Measurements from ENCODE around the gene MICB.

The MICB gene

DNA sequence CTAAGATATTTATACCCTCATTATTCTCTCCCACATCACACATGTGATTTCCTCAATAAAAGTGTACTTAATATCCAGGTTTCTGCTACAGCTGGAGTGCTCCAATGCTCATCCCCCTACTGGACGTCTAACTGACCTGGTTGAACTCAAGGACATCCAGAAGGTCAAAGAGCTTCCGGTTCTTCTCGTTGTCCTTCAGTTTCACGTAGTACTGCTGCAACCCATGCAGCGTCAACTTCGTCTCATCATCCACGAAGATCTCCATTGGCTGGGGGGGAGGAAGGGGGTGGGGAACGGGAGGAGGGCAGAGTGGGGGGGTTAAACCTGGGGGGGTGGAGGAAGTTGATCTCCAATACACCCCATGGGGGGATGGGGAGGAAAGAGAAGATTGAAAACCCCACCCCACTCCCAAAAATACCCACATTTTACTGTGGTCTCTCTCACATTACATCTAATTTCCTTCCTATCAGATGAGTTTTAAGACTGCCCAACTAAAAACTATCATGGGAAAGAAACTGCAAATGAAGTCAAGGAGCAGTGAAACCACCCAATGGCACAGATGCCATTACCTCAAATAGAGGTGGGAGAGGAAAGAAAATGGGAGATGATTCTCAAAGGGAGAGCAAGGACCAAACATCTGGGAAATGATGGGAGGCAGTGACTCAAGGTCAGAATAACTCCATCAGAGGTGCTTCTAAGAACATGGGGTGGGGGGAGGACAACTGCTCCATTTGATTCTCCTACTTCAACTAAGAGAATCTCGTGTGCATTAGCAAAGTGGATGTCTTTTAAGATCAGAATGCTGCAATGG, 34.9 kb downstream of the MICB start:
- Histone ChIP-seq H3K27ac (ENCODE audit: low read depth, low read length) (no peak overlapping the region), H3K4me3 (ENCODE audit: low read depth, low read length) (no peak overlapping the region), H3K9ac (ENCODE audit: low read depth, low read length) (no peak overlapping the region), H3K27me3 (ENCODE audit: control insufficient read depth, insufficient read depth, low read length) (no peaks in the 10 kb centered on the region), H3K9me3 (ENCODE audit: control insufficient read depth, insufficient read depth, low read length) (no peaks in the 10 kb centered on the region), H3K36me3 (ENCODE audit: control insufficient read depth, insufficient read depth, low read length) (peaks cover 85% of the 10 kb centered on the region), H3K4me1 (ENCODE audit: control insufficient read depth, insufficient read depth, low read length) (no peaks in the 10 kb centered on the region)

DNA sequence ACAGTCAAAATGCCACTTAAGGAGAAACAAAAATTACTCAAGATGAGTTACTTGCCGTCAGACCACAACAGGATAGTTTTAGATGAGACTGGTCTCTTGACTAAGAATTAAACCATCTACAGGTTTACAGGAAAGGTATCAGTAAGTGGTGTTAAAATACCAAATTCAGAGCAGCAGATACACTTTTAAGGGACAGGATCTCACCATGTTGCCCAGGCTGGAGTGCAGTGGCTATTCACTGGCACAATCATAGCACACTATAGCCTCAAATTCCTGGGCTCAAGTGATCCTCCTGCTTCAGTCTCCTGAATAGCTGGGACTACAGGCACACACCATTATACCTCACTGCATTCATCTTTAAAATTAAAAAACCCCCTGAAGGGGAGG, 35.5 kb downstream of the MICB start:
- peaks cover 91% of the 10 kb centered on the region for H3K36me3 ChIP-seq (ENCODE audit: control insufficient read depth, insufficient read depth, low read length)
- H3K4me3 ChIP-seq (ENCODE audit: low read depth, low read length), result no peak overlapping the region
- H3K9ac ChIP-seq (ENCODE audit: low read depth, low read length), result no peak overlapping the region
- H3K27ac ChIP-seq (ENCODE audit: low read depth, low read length), result no peak overlapping the region
- no peaks in the 10 kb centered on the region for H3K9me3 ChIP-seq (ENCODE audit: control insufficient read depth, insufficient read depth, low read length)
- H3K4me1 ChIP-seq (ENCODE audit: control insufficient read depth, insufficient read depth, low read length), result no peaks in the 10 kb centered on the region
- H3K27me3 ChIP-seq (ENCODE audit: control insufficient read depth, insufficient read depth, low read length), result no peaks in the 10 kb centered on the region

DNA sequence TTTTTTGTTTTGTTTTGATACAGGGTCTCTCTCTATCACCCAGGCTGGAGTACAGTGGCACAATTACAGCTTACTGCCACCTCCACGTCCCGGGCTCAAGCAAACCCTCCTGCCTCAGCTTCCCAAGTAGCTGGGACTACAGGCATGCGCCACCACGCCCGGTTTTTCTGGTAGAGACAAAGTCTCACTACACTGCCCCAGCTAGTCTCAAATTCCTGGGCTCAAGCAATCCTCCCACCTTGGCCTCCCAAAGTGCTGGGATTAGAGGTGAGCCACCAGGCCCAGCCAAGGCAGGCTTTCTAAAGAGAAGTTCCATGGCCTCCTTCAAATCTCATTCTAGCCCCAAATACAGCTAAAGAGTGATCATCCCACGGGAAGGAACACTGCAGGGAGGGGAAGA, 36.1 kb downstream of the MICB start:
- H3K27ac ChIP-seq (ENCODE audit: low read depth, low read length), result no peak overlapping the region
- no peaks in the 10 kb centered on the region for H3K9me3 ChIP-seq (ENCODE audit: control insufficient read depth, insufficient read depth, low read length)
- H3K4me3 ChIP-seq (ENCODE audit: low read depth, low read length), result no peak overlapping the region
- H3K27me3 ChIP-seq (ENCODE audit: control insufficient read depth, insufficient read depth, low read length), result no peaks in the 10 kb centered on the region
- H3K9ac ChIP-seq (ENCODE audit: low read depth, low read length), result no peak overlapping the region
- H3K36me3 ChIP-seq (ENCODE audit: control insufficient read depth, insufficient read depth, low read length), result peaks cover 97% of the 10 kb centered on the region
- H3K4me1 ChIP-seq (ENCODE audit: control insufficient read depth, insufficient read depth, low read length), result peaks cover 3% of the 10 kb centered on the region; the same call in 1 of the 2 replicates

- H3K9ac ChIP-seq (ENCODE audit: low read depth, low read length), result no peak overlapping the region
- no peaks in the 10 kb centered on the region for H3K27me3 ChIP-seq (ENCODE audit: control insufficient read depth, insufficient read depth, low read length)
- H3K4me3 ChIP-seq (ENCODE audit: low read depth, low read length), result no peak overlapping the region
- H3K36me3 ChIP-seq (ENCODE audit: control insufficient read depth, insufficient read depth, low read length), result peaks cover 100% of the 10 kb centered on the region
- peaks cover 9% of the 10 kb centered on the region; the same call in 1 of the 2 replicates for H3K4me1 ChIP-seq (ENCODE audit: control insufficient read depth, insufficient read depth, low read length)
- H3K27ac ChIP-seq (ENCODE audit: low read depth, low read length), result no peak overlapping the region
- no peaks in the 10 kb centered on the region for H3K9me3 ChIP-seq (ENCODE audit: control insufficient read depth, insufficient read depth, low read length)
Observed at GRCh38 chr6:31534521-31535040, 36.6 kb downstream of the MICB start.

- Histone ChIP-seq H3K4me3 (ENCODE audit: low read depth, low read length) (no peak overlapping the region), H3K27ac (ENCODE audit: low read depth, low read length) (no peak overlapping the region), H3K9ac (ENCODE audit: low read depth, low read length) (no peak overlapping the region), H3K4me1 (ENCODE audit: control insufficient read depth, insufficient read depth, low read length) (peaks cover 18% of the 10 kb centered on the region), H3K9me3 (ENCODE audit: control insufficient read depth, insufficient read depth, low read length) (no peaks in the 10 kb centered on the region), H3K27me3 (ENCODE audit: control insufficient read depth, insufficient read depth, low read length) (no peaks in the 10 kb centered on the region), H3K36me3 (ENCODE audit: control insufficient read depth, insufficient read depth, low read length) (peaks cover 100% of the 10 kb centered on the region)
Observed at GRCh38 chr6:31535538-31536324, 37.8 kb downstream of the MICB start.

GRCh38 chr6:31538805-31539400, 41.0 kb downstream of the MICB start:
- Histone ChIP-seq H3K9ac (ENCODE audit: low read depth, low read length) (peak overlapping the region; percentile 9; the same call in 1 of the 2 replicates), H3K4me1 (ENCODE audit: control insufficient read depth, insufficient read depth, low read length) (peaks cover 22% of the 10 kb centered on the region), H3K4me3 (ENCODE audit: low read depth, low read length) (peak overlapping the region; percentile 97; the same call in 1 of the 2 replicates), H3K27ac (ENCODE audit: low read depth, low read length) (no peak overlapping the region), H3K36me3 (ENCODE audit: control insufficient read depth, insufficient read depth, low read length) (peaks cover 70% of the 10 kb centered on the region), H3K9me3 (ENCODE audit: control insufficient read depth, insufficient read depth, low read length) (no peaks in the 10 kb centered on the region), H3K27me3 (ENCODE audit: control insufficient read depth, insufficient read depth, low read length) (no peaks in the 10 kb centered on the region)

DNA sequence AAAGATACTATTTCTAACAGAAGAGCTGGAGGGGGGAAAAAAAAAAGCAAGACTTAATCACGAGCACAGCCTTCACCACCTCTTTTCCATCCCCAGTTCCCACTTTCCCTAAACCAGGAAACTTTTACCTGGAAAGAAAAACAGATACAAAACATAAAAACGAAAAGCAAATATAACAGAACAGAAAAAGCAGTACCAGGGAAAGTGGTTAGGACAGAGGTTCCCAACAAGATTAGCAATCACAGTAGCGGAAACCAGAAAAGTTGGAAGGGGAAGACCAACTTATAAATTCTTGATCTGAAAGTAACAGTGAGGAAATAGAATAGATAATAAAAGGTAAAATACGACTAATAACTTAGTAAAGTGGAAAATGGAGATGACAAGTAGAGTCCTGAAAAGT, 42.7 kb downstream of the MICB start:
- peak overlapping the region; percentile 97 for H3K4me3 ChIP-seq (ENCODE audit: low read depth, low read length)
- no peaks in the 10 kb centered on the region for H3K9me3 ChIP-seq (ENCODE audit: control insufficient read depth, insufficient read depth, low read length)
- peak overlapping the region; percentile 97 for H3K9ac ChIP-seq (ENCODE audit: low read depth, low read length)
- no peak overlapping the region for H3K27ac ChIP-seq (ENCODE audit: low read depth, low read length)
- peaks cover 23% of the 10 kb centered on the region for H3K4me1 ChIP-seq (ENCODE audit: control insufficient read depth, insufficient read depth, low read length)
- H3K36me3 ChIP-seq (ENCODE audit: control insufficient read depth, insufficient read depth, low read length), result peaks cover 52% of the 10 kb centered on the region
- no peaks in the 10 kb centered on the region for H3K27me3 ChIP-seq (ENCODE audit: control insufficient read depth, insufficient read depth, low read length)

DNA sequence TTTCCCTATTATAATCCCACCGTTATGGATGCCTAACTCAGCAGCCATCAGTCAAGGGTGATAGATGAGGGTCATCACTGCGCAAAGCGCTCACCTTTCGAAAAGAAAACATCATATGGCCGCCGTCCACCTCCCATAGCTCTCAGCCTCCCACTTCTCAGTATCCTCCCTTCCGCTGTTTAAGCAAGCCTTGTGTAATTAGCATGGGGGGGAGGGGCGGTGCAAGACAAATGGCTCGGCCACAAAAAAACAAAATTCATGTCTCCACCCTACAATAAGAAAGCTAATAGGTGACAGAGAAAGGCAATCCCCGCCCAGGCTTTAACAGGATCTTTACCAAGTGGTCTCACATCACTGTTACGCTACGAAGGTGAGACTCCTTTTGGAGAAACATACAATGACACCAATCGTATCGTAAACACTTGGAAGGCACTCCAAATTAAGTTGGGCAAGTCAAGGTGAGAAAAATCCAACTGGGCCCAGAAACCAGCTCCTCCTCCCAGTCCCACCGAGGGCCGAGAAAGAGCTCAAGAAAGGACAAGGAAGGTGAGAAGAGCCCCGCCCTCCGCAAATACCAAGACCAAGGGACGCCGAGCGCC, 43.2 kb downstream of the MICB start:
- Histone ChIP-seq H3K4me1 (ENCODE audit: control insufficient read depth, insufficient read depth, low read length) (peaks cover 28% of the 10 kb centered on the region), H3K9me3 (ENCODE audit: control insufficient read depth, insufficient read depth, low read length) (no peaks in the 10 kb centered on the region), H3K36me3 (ENCODE audit: control insufficient read depth, insufficient read depth, low read length) (peaks cover 47% of the 10 kb centered on the region), H3K9ac (ENCODE audit: low read depth, low read length) (peak overlapping the region; percentile 97), H3K27ac (ENCODE audit: low read depth, low read length) (peak overlapping the region; percentile 99), H3K27me3 (ENCODE audit: control insufficient read depth, insufficient read depth, low read length) (no peaks in the 10 kb centered on the region), H3K4me3 (ENCODE audit: low read depth, low read length) (peak overlapping the region; percentile 97)

DNA sequence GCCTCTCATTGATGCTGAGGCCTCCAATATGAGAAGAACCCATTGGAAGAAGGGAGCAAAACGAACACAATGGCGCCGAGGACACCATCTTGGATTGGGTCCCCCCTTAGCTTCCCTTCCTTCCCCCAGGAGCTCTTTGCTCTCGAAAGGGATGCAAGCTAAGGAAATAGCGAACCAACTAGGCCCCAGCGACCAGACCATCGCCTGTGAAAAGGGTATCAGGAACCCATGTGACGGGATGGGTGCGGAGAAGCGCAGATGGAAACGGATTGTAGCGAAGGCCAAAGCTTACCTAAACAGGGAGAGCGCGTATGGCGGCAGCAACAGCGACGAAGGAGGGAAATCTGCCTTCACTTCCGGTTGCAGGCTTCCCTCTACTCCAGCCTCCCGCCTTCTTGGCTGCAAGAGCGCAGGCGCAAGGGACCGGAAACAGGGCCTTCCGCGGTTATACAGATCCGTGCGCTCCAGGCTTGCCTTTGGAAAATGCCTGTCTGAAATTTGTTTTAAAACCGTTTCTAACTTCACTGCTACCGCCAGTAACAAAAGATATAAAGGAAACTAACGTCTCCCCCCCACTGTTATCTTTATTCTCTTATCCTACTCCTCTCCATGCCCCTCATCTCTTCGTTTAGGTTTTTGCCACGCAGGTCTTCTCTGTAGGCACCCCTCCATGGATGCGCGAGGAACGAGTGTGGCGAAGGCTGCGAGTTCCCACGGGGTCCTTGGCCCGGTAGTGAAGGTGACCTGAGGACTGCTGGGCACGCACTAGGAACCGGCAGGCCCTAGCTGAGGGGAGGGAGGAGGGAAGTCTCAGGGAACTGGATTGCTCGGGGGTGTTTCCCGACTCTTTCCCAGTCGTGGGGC, 43.9 kb downstream of the MICB start, which contains the start of gene DDX39B:
Gene DDX39B (minus strand): TSS at position 346 of the 864 bp plus-strand sequence. CDS start 1,471 bp downstream, outside the sequence.
- Histone ChIP-seq H3K27me3 (ENCODE audit: control insufficient read depth, insufficient read depth, low read length) (no peaks in the 10 kb centered on the region), H3K4me1 (ENCODE audit: control insufficient read depth, insufficient read depth, low read length) (peaks cover 30% of the 10 kb centered on the region)

DNA sequence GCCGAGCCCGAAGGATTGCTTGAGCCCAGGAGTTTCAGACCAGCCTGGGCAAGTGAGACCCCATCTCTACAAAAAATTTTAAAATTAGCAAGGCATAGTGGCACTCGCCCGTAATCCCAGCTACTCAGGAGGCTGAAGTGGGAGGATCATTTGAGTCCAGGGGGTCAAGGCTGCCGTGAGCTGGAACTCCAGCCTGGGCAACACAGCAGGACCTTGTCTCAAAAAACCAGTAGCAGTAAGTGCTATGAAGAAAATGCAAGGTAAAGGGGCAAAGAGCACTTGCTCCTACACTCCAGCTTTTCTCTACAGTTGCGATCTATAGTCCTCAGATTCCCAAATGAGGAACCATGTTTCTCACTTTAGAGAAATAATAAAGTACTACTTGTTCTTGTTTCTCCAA, 45.7 kb downstream of the MICB start:
- Histone ChIP-seq H3K36me3 (ENCODE audit: control insufficient read depth, insufficient read depth, low read length) (peaks cover 27% of the 10 kb centered on the region), H3K27ac (ENCODE audit: low read depth, low read length) (no peak overlapping the region), H3K9me3 (ENCODE audit: control insufficient read depth, insufficient read depth, low read length) (no peaks in the 10 kb centered on the region), H3K27me3 (ENCODE audit: control insufficient read depth, insufficient read depth, low read length) (no peaks in the 10 kb centered on the region), H3K9ac (ENCODE audit: low read depth, low read length) (no peak overlapping the region), H3K4me1 (ENCODE audit: control insufficient read depth, insufficient read depth, low read length) (peaks cover 30% of the 10 kb centered on the region), H3K4me3 (ENCODE audit: low read depth, low read length) (no peak overlapping the region)

More for the DNA sequence above, 43.9 kb downstream of the MICB start, which contains the start of gene DDX39B:
- H3K36me3 ChIP-seq (ENCODE audit: control insufficient read depth, insufficient read depth, low read length), result peaks cover 40% of the 10 kb centered on the region
- H3K9me3 ChIP-seq (ENCODE audit: control insufficient read depth, insufficient read depth, low read length), result no peaks in the 10 kb centered on the region
- peak within 1 kb of the TSS; percentile 97 for H3K9ac ChIP-seq (ENCODE audit: low read depth, low read length)
- peak within 1 kb of the TSS; percentile 97 for H3K4me3 ChIP-seq (ENCODE audit: low read depth, low read length)
- H3K27ac ChIP-seq (ENCODE audit: low read depth, low read length), result peak within 1 kb of the TSS; percentile 99
